IMR-90 (cell line): Measurements from ENCODE around the gene NTRK2. TPM values are rescaled to one million over a fixed set of nuclear protein-coding genes. Genes with fewer than 3 reads are reported as not detected.

Source experiments
- ATAC-seq: fragments of 200-7000 bp; cut with Tn5 transposase; 2 replicates; pipeline ENCODE4 v1.9.1; 2020; ENCODE audit warnings: low read depth, mild to moderate bottlenecking, moderate library complexity
- BruUV-seq: library from RNA; stranded (reverse); fragments of 400-500 nt; replicated peaks from 2 replicates; lab custom pipeline; 2021; lab: Mats Ljungman, UMichigan
- CTCF ChIA-PET: fragments of 300-600 bp; formaldehyde crosslinking; extraction: SDS; loops from one replicate; lab custom pipeline; 2021; ENCODE audit warnings: antibody characterized with exemption; lab: Yijun Ruan, JAX
- POLR2A ChIA-PET: fragments of 300-600 bp; sonication (Branson Sonifier 250); formaldehyde crosslinking; loops from one replicate; lab custom pipeline; 2022; ENCODE audit warnings: antibody characterized with exemption; ENCODE audit not compliant: unreplicated experiment; lab: Charles Lee
- DNase-seq: peaks from one replicate; pipeline ENCODE4 v3.0.0; 2013
- H2AFZ ChIP-seq: replicated peaks from 2 replicates; pipeline ENCODE3; 2013; ENCODE audit warnings: low read length, mild to moderate bottlenecking; ENCODE audit not compliant: poor library complexity
- H2AK5ac ChIP-seq: 2 replicates; pipeline ENCODE4 v1.6.1; 2013; ENCODE audit warnings: low read depth, low read length, inconsistent platforms
- H2AK9ac ChIP-seq: replicated peaks from 2 replicates; pipeline ENCODE3; 2013; ENCODE audit warnings: mild to moderate bottlenecking, low read depth, low read length, moderate library complexity; ENCODE audit not compliant: poor library complexity
- H2BK120ac ChIP-seq: 2 replicates; pipeline ENCODE4 v1.6.1; 2013; ENCODE audit warnings: low read depth, low read length, inconsistent platforms
- H2BK15ac ChIP-seq: 3 replicates; pipeline ENCODE4 v1.6.1; 2013; ENCODE audit warnings: low read depth, low read length, inconsistent platforms
- H2BK20ac ChIP-seq: 2 replicates; pipeline ENCODE4 v1.6.1; 2013; ENCODE audit warnings: low read depth, mild to moderate bottlenecking, inconsistent platforms, low read length, moderate library complexity
- H2BK5ac ChIP-seq: 2 replicates; pipeline ENCODE4 v1.6.1; 2013; ENCODE audit warnings: mild to moderate bottlenecking, low read depth, low read length, inconsistent platforms; ENCODE audit not compliant: poor library complexity, severe bottlenecking
- H3K14ac ChIP-seq: replicated peaks from 2 replicates; pipeline ENCODE4 v1.6.1; 2013; ENCODE audit warnings: low read depth, low read length, inconsistent platforms
- H3K18ac ChIP-seq: 2 replicates; pipeline ENCODE4 v1.6.1; 2013; ENCODE audit warnings: low read depth, low read length, control low read depth
- H3K23ac ChIP-seq: 2 replicates; pipeline ENCODE4 v1.6.1; 2013; ENCODE audit warnings: low read depth, low read length, inconsistent platforms
- H3K27ac ChIP-seq: 2 replicates; pipeline ENCODE4 v1.5.1; 2013; ENCODE audit warnings: mild to moderate bottlenecking, control low read depth, low read length; ENCODE audit not compliant: insufficient read depth
- H3K27me3 ChIP-seq: 2 replicates; pipeline ENCODE4 v1.6.1; 2013; ENCODE audit warnings: low read length; ENCODE audit not compliant: control insufficient read depth, insufficient read depth
- H3K36me3 ChIP-seq: 2 replicates; pipeline ENCODE4 v1.6.1; 2013; ENCODE audit warnings: low read length, mixed read lengths; ENCODE audit not compliant: control insufficient read depth, insufficient read depth
- H3K4ac ChIP-seq: 2 replicates; pipeline ENCODE4 v1.6.1; 2013; ENCODE audit warnings: low read depth, low read length, inconsistent platforms
- H3K4me1 ChIP-seq: 2 replicates; pipeline ENCODE4 v1.6.1; 2013; ENCODE audit warnings: low read length, mixed read lengths; ENCODE audit not compliant: control insufficient read depth, insufficient read depth
- H3K4me2 ChIP-seq: 2 replicates; pipeline ENCODE4 v1.6.1; 2013; ENCODE audit warnings: low read depth, mild to moderate bottlenecking, control low read depth, low read length, moderate library complexity
- H3K4me3 ChIP-seq: 2 replicates; pipeline ENCODE4 v1.5.1; 2013; ENCODE audit warnings: low read depth, mild to moderate bottlenecking, control low read depth, low read length, moderate library complexity; ENCODE audit not compliant: insufficient read depth
- H3K56ac ChIP-seq: 2 replicates; pipeline ENCODE4 v1.6.1; 2013; ENCODE audit warnings: low read length, inconsistent platforms; ENCODE audit not compliant: insufficient read depth; ENCODE audit errors: extremely low read depth
- H3K79me1 ChIP-seq, 2 experiments: 2 replicates each; pipeline ENCODE4 v1.6.1; 2013; ENCODE audit warnings: low read length in 2 of 2, inconsistent platforms in 1 of 2, low read depth in 1 of 2
- H3K9ac ChIP-seq: 2 replicates; pipeline ENCODE4 v1.6.1; 2013; ENCODE audit warnings: low read depth, low read length, control low read depth
- H3K9me1 ChIP-seq: 2 replicates; pipeline ENCODE4 v1.6.1; 2013; ENCODE audit warnings: low read length, inconsistent platforms; ENCODE audit not compliant: insufficient read depth
- H3K9me3 ChIP-seq: 2 replicates; pipeline ENCODE4 v1.6.1; 2013; ENCODE audit warnings: low read length; ENCODE audit not compliant: control insufficient read depth, insufficient read depth
- H4K20me1 ChIP-seq: 2 replicates; pipeline ENCODE4 v1.6.1; 2013; ENCODE audit warnings: low read length, inconsistent platforms; ENCODE audit not compliant: insufficient read depth
- H4K5ac ChIP-seq: 2 replicates; pipeline ENCODE4 v1.6.1; 2013; ENCODE audit warnings: mild to moderate bottlenecking, low read depth, low read length, control low read depth
- H4K8ac ChIP-seq, 2 experiments: 2 replicates each; pipeline ENCODE4 v1.6.1; 2013; ENCODE audit warnings: low read depth in 2 of 2, low read length in 2 of 2, control low read depth in 1 of 2, inconsistent platforms in 1 of 2
- H4K91ac ChIP-seq: 2 replicates; pipeline ENCODE4 v1.6.1; 2013; ENCODE audit warnings: low read depth, low read length, inconsistent platforms; ENCODE audit not compliant: insufficient read depth
- BHLHE40 ChIP-seq: fragments of 150-350 bp; IDR thresholded peaks from 2 replicates; pipeline ENCODE4 v1.6.1; 2016; ENCODE audit warnings: mild to moderate bottlenecking, low read depth, low read length
- CEBPB ChIP-seq: IDR thresholded peaks from 2 replicates; pipeline ENCODE4 v1.6.1; 2012; ENCODE audit warnings: low read depth, low read length, improper control_type of control experiment
- CHD1 ChIP-seq: IDR thresholded peaks from 2 replicates; pipeline ENCODE4 v1.6.1; 2012; ENCODE audit warnings: low read depth, low read length, improper control_type of control experiment
- CTCF ChIP-seq: conservative IDR thresholded peaks from 2 replicates; pipeline ENCODE4 v1.5.1; 2012; ENCODE audit warnings: mild to moderate bottlenecking, low read depth, low read length, improper control_type of control experiment
- ELK1 ChIP-seq: fragments of 150-350 bp; IDR thresholded peaks from 2 replicates; pipeline ENCODE4 v1.6.1; 2016; ENCODE audit warnings: low read depth, mild to moderate bottlenecking, low read length, moderate library complexity, borderline replicate concordance
- FOS ChIP-seq: fragments of 150-350 bp; IDR thresholded peaks from 2 replicates; pipeline ENCODE4 v1.6.1; 2016; ENCODE audit warnings: low read depth, low read length
- MAFK ChIP-seq: IDR thresholded peaks from 2 replicates; pipeline ENCODE4 v1.6.1; 2012; ENCODE audit warnings: low read depth, low read length, improper control_type of control experiment
- MAZ ChIP-seq: IDR thresholded peaks from 2 replicates; pipeline ENCODE4 v1.6.1; 2012; ENCODE audit warnings: low read depth, mild to moderate bottlenecking, low read length, improper control_type of control experiment, moderate library complexity, borderline replicate concordance
- MXI1 ChIP-seq: IDR thresholded peaks from 2 replicates; pipeline ENCODE4 v1.6.1; 2012; ENCODE audit warnings: low read depth, mild to moderate bottlenecking, low read length, moderate library complexity, borderline replicate concordance
- POLR2A ChIP-seq: IDR thresholded peaks from 2 replicates; pipeline ENCODE4 v1.6.1; 2012; ENCODE audit warnings: mild to moderate bottlenecking, low read depth, low read length
- RAD21 ChIP-seq: IDR thresholded peaks from 2 replicates; pipeline ENCODE4 v1.6.1; 2012; ENCODE audit warnings: low read length, improper control_type of control experiment
- RCOR1 ChIP-seq: IDR thresholded peaks from 2 replicates; pipeline ENCODE4 v1.6.1; 2012; ENCODE audit warnings: mild to moderate bottlenecking, low read length, improper control_type of control experiment; ENCODE audit not compliant: insufficient replicate concordance
- RFX5 ChIP-seq: IDR thresholded peaks from 2 replicates; pipeline ENCODE4 v1.8.0; 2012; ENCODE audit warnings: low read depth, mild to moderate bottlenecking, low read length, moderate library complexity
- SMC3 ChIP-seq: fragments of 150-350 bp; IDR thresholded peaks from 2 replicates; pipeline ENCODE4 v1.6.1; 2016; ENCODE audit warnings: low read depth, mild to moderate bottlenecking, antibody characterized with exemption, low read length, moderate library complexity
- USF2 ChIP-seq: fragments of 150-350 bp; IDR thresholded peaks from 2 replicates; pipeline ENCODE4 v1.6.1; 2017; ENCODE audit warnings: mild to moderate bottlenecking, antibody characterized with exemption, low read length, low read depth
- WGBS, 2 experiments: methylation state at CpG; one replicate each; pipeline versions ENCODE4 v1.1.5 to v1.1.7; 2013; ENCODE audit warnings: missing lambda C conversion rate in 2 of 2; ENCODE audit not compliant: insufficient read length in 1 of 2; ENCODE audit errors: extremely low coverage in 2 of 2; 5-methylcytosine and 5-hydroxymethylcytosine counted together
- dilution Hi-C: fragments of 300-500 bp; cut with HindIII; formaldehyde crosslinking; loops from one replicate; pipeline ENCODE4 v1.14.3; 2018; ENCODE audit warnings: low sequenced_read_pairs; ENCODE audit not compliant: unreplicated experiment
- in situ Hi-C: fragments of 300-500 bp; cut with MboI; formaldehyde crosslinking; loops from 3 replicates; pipeline ENCODE4 v1.14.3; 2019; ENCODE audit warnings: low sequenced_read_pairs, inconsistent platforms, mixed read lengths
- intact Hi-C: fragments of 100-400 bp; cut with micrococcal nuclease; formaldehyde crosslinking; loops from 2 replicates; pipeline ENCODE4 v1.10.0; 2022
- polyA plus RNA-seq, 3 experiments: library from polyadenylated mRNA; depleted of rRNA; stranded (reverse); fragments of >200 nt; gene quantifications; 2 replicates each; pipeline ENCODE4 v1.2.3, GENCODE V29; 2012; ENCODE audit warnings: low replicate concordance in 1 of 3
- total RNA-seq: library from RNA; depleted of rRNA; stranded (reverse); fragments of >200 nt; gene quantifications from 2 replicates; pipeline ENCODE4 v1.2.3, GENCODE V29; 2012

The NTRK2 gene
- total and polyA plus RNA-seq, 2 of the 4 experiments (the other 2 are of a cell fraction), result under 0.01 to 0.02 TPM

GRCh38 chr9:84793251-84793650 lies 123.7 kb downstream of the NTRK2 start:
- H3K36me3 ChIP-seq, result no peaks in the 10 kb centered on the region
- WGBS, 2 experiments, result 80% methylated on average over 1 of the region's 3 CpGs; no CpG with 5 or more reads in 1 of the 2 experiments
- no peak overlapping the region for H2AFZ ChIP-seq
- H3K56ac ChIP-seq, result no peak overlapping the region
- no peak overlapping the region for H2AK5ac ChIP-seq
- no peaks in the 10 kb centered on the region for H4K20me1 ChIP-seq
- POLR2A ChIA-PET, result no interaction called here
- no peak overlapping the region for H2BK15ac ChIP-seq
- ATAC-seq, result no peak
- H3K18ac ChIP-seq, result no peak overlapping the region
- peaks cover 8% of the 10 kb centered on the region for H3K9me3 ChIP-seq
- in situ Hi-C loops (no loop called here), intact Hi-C loops (no loop called here), dilution Hi-C loops (no loop called here)
- no peak overlapping the region for H3K14ac ChIP-seq
- H3K79me1 ChIP-seq, result no peaks in the 10 kb centered on the region
- H3K27me3 ChIP-seq, result no peaks in the 10 kb centered on the region
- no peak overlapping the region for H3K4ac ChIP-seq
- no peak overlapping the region for H2BK20ac ChIP-seq
- no peak overlapping the region for H2AK9ac ChIP-seq
- H3K4me2 ChIP-seq, result no peak overlapping the region
- H3K4me3 ChIP-seq, result no peak overlapping the region
- H2BK120ac ChIP-seq, result no peak overlapping the region
- H3K23ac ChIP-seq, result no peak overlapping the region
- no peak overlapping the region for H2BK5ac ChIP-seq
- CTCF ChIA-PET, result interaction anchor here (0.8 kb wide), 1 partner anchor 16 kb away, joined by 3 read pairs; no protein-coding TSS in a partner anchor
- TF ChIP-seq USF2 (no peak), CEBPB (no peak), BHLHE40 (no peak), CTCF (no peak), CHD1 (no peak), MXI1 (no peak), MAZ (no peak), RAD21 (no peak), RFX5 (no peak), SMC3 (no peak), MAFK (no peak), ELK1 (no peak), FOS (no peak), POLR2A (no peak), RCOR1 (no peak)
- no peak overlapping the region for H4K5ac ChIP-seq
- no TSS peak for BruUV-seq
- H3K9ac ChIP-seq, result no peak overlapping the region
- no peak overlapping the region for H4K8ac ChIP-seq
- no peaks in the 10 kb centered on the region for H3K4me1 ChIP-seq
- H3K9me1 ChIP-seq, result no peaks in the 10 kb centered on the region
- no peak for DNase-seq
- H3K27ac ChIP-seq, result no peak overlapping the region
- H4K91ac ChIP-seq, result no peak overlapping the region
